Putamen (tissue), 1 donor: ENCODE measurements around the gene TRIO.

ENCODE experiments used
- DNase-seq: peaks from one replicate; pipeline ENCODE4 v3.0.0-alpha.2; 2016; ENCODE audit warnings: low spot score

Gene TRIO

GRCh38 chr5:14208071-14209021 lies 65.2 kb downstream of the TRIO start:
- no peak for DNase-seq

GRCh38 chr5:14209222-14209822 lies 66.2 kb downstream of the TRIO start:
- no peak for DNase-seq

DNA sequence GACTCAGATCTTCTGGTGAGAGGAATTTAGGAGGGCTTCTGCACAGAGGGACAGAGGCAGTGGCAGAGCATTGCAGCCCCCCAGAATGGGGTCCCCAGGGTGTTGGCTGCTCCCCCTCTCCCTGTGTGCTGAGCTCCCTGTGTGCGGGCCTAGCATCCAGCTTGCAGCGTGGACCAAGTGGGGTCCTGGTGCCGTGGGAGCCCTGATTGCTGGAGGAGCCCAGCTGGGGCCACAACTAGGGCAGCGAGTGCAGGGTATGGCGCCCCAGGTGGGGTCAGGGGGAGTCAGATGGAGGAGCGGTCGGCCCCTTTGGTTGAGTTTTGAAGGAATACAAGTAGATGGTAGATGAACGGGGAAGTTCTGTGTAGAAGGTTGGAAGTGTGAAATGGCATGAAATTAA lies 66.7 kb downstream of the TRIO start:
- DNase-seq: no peak

DNA sequence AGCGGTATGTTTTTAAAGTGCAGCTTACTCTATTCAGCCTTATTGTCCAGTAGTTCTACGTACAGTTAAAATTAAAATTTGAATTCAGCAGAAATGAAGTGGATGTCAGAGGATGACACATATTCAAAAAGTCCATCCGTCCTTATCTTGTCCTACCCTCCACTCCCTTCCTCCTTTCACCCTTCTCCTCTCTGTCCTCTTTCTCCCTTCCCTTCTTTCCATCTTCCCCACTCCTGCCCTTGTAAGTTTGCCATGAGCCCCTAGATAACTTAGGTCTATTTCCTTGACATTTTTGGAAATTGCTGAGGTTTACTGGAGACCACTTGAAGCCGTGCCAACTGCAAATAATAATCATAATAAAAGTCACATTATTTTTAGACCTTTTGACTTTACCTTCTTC lies 67.6 kb downstream of the TRIO start:
- DNase-seq: no peak

- DNase-seq: no peak
These were observed 69.0 kb downstream of the TRIO start for GRCh38 chr5:14211818-14212803.

- no peak for DNase-seq
These were observed 69.7 kb downstream of the TRIO start for GRCh38 chr5:14212838-14213237.

DNA sequence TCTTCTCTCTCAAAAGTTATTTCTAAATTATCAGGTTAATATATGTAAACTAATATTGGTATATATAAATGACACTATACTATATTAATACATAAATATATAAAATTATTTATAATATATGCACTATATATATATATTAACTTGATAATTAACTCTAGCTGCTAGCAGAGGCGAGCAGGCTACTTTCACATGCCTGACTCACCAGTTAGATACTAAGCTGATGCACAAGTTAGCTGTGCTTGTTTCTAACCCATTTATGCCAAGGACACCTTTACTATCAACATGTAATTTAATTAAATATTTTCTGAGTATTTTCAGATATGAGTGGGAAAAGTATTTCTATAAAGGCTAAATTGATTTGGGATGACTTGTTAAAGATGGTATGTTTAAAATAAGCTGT lies 70.1 kb downstream of the TRIO start:
- no peak for DNase-seq

DNA sequence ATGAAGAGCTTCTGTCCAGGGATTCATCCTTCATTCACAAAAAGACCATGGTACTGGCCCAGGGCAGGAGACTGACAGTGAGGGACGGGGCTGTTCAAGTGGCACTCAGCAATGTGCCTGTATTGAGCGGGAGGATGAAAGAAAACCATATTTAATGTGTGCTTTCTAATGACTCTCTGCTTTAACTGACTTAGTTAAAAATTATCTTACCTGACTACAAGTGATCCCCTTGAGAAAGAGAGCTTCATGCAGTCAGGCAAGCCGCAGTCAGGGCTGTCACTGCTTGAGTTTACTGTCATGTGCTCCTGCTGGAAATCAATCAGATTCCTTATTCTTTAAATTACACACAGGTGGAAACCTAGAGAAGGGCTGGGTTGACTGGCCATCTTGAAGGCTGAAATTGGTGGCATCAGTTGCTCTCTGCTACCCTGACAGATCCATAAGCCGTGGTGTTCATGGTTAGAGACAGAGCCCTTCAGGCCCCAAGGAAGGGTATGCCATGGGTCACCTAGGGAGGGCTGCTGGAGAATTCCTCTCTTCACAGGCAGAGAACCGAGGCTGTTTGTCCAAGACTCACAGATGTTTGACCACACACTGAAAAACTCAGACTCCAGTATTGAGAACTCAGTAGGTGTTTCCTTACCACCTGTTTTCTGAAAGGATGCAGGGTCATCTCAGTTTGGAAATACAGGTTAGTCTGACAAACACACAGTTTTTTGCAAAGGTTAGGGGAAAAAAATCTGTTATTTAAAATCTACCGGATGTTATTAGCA lies 70.9 kb downstream of the TRIO start:
- DNase-seq: no peak

DNA sequence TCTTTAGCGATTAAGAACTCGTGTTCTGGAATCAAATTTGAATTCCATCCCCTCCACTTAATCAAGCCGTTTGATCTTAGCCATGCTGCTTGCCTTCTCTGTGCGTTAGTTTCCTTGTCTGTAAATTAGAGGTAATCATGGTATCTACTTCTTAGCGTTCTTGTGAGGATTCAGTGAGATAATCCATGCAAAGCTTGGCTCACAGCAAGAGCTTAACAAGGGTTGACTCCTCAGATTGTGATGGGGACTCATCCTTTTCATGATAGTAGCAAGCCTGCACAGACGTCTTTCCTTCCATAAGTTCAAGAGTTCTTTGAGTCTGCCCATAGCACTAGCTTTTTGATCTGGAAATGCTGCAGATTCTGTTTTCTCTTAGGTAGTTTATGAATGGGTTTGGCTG lies 72.8 kb downstream of the TRIO start:
- no peak for DNase-seq

- no peak for DNase-seq
These were observed 73.2 kb downstream of the TRIO start for GRCh38 chr5:14216372-14216771.

DNA sequence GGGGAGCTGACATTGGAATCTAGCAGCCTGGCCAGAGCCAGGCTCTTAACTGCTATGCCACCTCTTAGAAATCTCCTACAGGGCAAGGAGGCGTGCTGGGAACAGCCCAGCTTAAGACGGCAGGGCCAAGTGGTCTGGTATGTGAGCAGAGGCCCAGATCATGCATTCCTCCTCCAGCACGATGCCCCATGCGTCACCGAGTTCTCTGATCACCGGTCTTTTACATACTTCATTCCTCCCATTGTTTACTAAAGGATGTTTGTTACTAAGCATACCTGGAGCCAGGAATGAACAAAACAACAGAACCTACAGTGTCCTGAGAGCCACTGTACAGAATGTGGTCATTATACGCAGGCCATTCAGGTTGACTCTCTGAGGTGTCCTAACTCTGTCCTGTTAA lies 73.8 kb downstream of the TRIO start:
- DNase-seq: no peak

- no peak for DNase-seq
These were observed 74.4 kb downstream of the TRIO start for GRCh38 chr5:14217587-14217986.

DNA sequence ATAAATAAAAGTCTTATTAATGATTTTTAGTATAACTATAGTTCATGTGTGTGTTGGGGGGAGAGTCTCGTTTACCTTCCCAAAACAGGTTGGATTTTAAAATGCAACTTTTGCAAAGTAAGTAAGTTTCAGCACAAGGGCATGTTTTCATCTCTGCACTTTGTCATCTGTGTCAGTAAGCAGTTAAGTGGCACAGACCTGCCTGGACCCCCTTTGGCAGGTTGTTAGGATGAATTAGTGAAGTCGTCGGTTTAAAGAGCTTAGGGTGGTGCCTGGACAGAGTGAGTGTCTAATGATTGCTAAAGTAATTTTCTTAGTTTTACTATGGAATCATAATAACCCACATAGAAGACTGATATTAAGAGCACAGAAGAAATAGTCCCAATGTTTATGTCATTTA lies 74.9 kb downstream of the TRIO start:
- no peak for DNase-seq

DNA sequence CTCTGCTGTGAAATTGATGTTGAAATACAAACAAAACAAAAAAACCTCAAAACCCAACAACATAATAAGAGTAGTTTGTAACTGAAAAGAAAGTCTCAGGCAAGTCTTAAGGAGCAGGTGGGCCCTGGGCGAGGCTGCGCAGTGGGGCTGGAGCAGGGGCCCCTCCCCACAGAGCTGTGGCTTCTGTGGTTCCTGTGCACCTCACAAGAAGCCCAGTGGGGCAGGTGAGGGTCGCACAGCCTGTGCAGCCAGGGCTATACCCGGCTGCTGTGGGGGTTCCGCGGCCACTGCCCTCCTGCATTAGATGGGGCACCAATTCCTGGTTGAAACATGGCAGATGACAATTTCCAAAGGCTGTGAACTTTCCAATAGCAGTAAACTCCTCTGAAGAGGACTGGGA lies 75.3 kb downstream of the TRIO start:
- DNase-seq: no peak

- no peak for DNase-seq
These were observed 75.9 kb downstream of the TRIO start for GRCh38 chr5:14218897-14219573.

GRCh38 chr5:14219800-14220512 lies 76.8 kb downstream of the TRIO start:
- no peak for DNase-seq

DNA sequence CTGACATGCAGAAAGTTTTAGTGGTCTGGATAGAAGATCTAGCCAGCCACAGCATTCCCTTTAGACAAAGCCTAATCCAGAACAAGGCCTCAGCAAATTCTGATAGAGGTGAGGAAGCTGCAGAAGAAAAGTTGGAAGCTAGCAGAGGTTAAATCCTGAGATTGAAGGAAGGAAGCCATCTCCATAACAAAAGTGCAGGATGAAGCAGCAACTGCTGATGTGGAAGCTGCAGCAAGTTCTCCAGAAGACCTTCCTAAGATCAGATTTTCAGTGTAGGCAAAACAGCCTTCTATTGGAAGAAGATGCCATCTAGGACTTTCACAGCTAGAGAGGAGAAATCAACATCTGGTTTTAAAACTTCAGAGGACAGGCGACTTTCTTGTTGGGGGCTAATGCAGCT lies 77.5 kb downstream of the TRIO start:
- no peak for DNase-seq

GRCh38 chr5:14221732-14222131 lies 78.6 kb downstream of the TRIO start:
- DNase-seq: no peak

DNA sequence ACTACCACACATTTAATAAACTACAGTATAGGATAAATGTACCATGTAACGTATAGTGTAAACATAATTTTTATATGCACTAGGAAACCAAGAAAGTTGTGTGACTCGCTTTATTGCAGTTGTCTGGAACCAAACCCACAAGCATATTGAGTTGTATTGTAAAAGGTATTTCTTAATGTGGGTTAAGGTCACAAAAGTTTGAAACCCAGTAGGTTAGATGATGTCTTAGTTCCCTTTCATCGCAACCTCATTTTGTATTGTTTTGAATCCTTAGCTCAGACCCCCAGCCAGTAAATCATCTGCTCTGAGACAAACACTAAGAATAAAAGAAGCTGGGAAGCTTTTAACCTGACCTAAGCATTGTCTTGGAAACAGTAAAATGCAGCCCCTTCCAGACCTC lies 79.1 kb downstream of the TRIO start:
- DNase-seq: no peak

- DNase-seq: no peak
These were observed 80.2 kb downstream of the TRIO start for GRCh38 chr5:14223372-14223771.
